ENCODE results near the gene HEATR5A.
"Not testable (repeated sequence)": the region's sequence is repeated elsewhere in the genome, so short reads cannot be mapped to it uniquely, and the experiment has no call there.

The HEATR5A gene

DNA sequence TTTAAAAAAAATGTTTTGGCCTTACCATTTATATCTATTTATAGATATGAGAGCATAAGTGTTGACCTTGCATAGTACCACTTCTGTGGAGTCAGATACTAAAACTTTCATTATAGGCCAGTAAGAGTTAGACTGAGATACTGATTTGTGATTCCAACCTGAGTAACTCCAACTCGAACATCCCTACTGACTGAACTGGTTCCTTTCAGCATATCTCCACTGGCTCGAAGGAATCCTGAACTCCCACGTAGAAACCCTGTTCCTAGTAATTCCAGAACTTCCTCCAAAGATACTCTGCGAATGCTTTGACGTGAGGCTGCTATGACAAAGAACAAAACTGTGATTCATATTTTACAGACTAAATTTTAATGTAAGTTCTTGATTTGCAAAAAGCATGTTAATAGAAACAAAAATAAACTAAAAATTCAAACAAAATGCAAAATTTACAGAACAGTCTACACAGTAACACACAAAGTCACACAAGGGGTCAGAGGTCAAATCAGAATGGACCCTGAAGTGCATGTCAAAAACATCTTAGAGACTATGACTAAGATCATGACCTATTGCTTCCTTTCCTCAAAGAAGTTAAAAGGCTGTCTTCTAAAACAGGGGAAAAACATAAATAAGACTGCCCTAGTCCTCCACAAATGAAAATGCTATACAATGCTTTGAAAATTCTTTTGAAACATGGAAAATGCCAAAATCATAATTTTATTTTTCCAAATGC, 31.5 kb downstream of the HEATR5A start:
- no peak for DNase-seq (ENCODE audit: low read depth)

DNA sequence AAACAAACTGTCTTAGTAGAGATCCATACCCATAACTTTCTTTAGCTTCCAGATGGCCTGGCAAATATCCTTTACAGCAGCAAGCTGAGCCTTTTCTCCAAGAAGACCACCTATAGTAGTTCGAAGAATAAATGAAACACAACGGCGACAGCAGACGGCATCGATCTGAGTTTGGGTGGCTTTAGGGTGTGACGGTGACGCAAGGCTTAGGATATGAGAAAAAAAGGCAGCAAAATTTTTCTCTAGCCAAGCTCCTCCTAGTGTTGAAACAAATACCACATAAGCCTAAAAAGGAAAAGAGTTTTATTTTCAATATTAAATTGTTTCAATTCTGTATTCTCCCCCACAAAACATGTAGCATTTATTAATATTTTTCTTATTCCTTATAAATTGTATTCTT, 33.3 kb downstream of the HEATR5A start:
- DNase-seq (ENCODE audit: low read depth) = no peak

DNA sequence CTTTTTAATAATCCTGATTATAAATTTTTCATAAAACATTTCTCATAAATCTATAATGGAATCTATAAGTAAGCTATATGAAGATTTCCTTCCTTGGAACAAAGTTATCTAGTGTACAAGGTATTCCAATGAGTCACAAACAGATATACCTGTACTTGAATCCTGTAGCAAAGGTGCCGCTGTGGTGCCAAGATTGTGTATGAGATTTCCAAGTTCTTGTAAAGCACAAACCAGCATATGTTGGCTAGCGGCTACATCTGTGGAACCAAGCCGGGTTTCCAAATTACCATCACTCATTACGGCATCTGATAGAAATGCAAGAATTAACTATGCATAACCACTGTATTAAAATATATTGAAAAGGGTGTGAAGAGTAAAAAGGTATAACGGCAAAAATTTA, 34.1 kb downstream of the HEATR5A start:
- no peak for DNase-seq (ENCODE audit: low read depth)

DNA sequence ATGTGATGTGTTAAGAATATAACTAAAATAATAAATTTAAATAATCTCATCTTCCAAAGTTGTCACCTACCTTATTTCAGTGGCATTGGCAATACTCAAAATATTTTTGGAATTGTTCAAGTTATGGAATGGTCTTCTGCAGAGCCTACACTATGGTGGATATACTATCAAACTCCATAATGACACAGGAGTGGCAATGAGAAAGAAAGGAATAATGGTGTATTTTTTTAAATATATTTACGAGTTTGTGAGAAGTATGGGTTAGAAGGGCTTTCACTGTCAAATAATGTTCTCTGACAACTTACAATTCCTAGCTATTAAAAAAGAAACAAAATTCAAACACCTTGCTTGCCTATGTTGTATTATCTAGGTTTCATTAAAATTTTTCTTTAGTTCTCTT, 38.1 kb downstream of the HEATR5A start:
- no peak for DNase-seq (ENCODE audit: low read depth)

DNA sequence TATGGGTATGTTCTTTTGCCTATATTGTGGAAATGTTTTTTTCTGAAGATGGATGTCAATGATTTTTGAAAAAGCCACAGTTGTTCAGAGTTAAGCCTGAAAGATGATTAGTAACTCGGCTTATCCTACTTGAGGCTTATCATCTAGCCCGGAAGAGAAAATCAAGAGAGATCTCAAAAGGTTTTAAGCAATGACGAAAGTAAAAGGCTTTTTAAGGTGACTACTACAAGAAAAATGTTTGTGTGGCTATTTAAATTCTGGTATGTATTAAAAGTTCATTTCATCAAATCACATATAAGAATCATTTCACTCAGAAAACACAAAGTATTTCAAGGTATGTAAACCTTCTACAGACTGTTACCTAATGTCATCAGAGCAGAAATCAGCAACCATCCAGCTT, 40.2 kb downstream of the HEATR5A start:
- DNase-seq (ENCODE audit: low read depth) = no peak

DNA sequence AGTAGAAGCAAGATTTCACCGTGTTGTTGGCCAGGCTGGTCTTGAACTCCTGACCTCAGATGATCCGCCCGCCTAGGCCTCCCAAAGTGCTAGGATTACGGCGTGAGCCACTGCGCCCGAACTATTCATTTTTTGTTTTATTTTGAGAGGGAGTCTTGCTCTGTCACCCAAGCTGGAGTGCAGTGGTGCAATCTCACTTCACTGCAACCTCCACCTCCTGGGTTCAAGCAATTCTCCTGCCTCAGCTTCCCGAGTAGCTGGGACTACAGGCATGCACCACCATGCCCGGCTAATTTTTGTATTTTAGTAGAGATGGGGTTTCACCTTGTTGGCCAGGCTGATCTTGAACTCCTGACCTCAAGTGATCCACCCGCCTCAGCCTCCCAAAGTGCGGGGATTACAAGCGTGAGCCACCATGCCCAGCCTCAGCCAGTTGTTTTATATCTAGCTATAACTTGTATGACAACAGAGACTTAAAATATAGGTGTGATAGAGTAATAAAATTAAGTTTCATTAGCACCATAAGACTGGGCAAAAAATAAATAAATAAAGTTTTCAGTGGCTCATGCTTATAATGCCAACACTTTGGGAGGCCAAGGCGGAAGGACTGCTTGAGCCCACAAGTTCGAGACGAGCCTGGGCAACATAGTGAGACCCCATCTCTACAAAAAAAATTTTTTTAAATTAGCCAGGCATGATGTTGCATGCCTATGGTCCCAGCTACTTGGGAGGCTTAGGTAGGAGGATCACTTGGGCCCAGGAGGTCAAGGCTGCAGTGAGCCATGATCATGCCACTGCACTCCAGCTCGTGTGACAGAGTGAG, 41.0 kb downstream of the HEATR5A start:
- not testable (repeated sequence) for DNase-seq (ENCODE audit: low read depth)

DNA sequence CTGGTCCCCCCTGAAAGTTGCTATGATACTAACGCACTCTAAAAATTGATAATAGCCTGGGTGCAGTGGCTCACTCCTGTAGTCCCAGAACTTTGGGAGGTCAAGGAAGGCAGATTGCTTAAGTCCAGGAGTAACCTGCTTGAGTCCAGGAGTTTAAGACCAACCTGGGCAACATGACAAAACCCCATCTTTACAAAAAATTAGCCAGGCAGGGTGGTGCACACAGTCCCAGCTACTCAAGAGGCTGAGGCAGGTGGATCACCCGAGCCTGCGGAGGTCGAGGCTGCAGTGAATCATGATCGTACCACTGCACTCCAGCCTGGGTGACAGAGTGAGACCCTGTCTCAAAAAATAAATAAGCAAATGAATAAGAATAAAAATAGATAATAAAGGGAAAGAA, 42.9 kb downstream of the HEATR5A start:
- no peak for DNase-seq (ENCODE audit: low read depth)

DNA sequence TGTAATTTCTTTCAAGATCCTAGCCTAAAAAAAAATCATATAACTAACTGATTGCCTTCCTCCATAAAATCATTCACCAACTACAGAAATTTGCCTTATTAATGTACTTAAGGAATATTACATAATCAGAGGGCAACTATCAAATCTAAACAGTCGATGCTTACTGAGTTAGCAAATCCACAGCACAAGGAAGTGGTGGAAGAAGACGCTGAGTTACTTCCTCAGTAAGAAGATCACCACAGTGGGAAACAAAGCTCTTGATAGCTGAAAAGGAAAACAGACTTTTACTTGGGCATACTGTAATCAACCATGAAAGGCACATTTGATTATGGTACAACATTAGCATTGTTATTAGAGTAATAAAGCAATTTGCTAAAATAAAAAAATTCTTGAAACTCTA, 48.7 kb downstream of the HEATR5A start:
- DNase-seq (ENCODE audit: low read depth) = no peak

DNA sequence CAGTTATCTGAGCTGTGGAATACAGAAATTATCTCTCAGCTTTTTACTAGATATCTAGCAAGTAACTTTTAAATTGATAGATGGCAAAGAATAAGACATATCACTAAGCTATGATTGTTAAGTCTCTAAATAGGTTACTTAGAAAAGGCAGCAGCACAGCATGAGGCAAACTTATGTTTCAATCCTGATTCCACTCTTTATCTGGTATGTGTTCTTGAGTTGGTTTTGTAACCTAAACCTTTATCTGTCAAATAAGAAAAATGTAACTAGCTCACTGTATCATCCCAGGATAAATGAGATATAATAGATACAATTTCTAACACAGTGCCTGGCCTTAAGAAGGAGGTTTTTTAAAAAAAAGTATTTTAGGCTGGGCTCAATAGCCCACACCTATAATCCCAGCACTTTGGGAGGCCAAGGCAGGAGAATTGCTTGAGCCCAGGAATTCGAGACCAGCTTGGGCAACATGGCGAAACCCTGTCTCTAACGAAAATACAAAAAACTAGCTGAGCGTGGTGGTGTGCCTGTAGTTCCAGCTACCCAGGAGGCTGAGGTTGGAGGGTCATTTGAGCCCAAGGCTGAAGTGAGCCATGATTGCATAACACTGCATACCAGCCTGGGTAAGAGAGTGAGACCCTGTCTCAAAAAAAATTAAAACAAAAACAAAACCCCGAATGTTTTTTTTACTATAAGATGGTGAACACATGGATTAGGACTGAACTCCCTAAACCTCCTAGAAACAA, 56.8 kb downstream of the HEATR5A start:
- DNase-seq (ENCODE audit: low read depth) = no peak

DNA sequence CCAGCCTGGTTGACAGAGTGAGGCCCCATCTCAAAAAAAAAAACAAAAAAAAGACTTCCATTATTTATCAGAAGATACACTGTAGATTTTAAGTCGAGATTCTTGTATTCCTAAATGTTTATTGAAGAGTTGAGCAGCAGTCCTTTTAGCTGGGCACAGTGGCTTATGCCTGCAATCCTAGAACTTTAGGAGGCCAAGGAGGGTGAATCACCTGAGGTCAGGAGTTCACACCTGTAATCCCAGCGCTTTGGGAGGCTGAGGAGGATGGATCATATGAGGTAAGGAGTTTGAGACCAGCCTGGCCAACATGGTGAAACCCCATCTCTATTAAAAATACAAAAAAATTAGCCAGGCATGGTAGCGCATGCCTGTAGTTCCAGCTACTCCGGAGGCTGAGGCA, 57.6 kb downstream of the HEATR5A start:
- DNase-seq (ENCODE audit: low read depth) = no peak

DNA sequence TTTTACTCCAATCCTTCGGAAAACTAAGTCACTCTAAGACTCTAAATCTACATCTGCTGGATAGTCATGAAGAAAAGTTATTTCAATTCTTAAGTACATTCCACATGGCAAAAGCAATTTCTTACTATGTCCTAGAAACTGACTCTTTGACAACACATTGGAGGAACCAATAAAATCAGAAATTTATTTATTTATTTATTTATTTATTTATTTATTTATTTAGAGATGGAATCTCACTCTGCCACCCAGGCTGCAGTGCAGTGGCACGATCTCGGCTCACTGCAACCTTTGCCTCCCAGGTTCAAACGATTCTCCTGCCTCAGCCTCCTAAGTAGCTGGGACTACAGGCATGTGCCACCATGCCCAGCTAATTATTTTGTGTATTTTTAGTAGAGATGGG, 58.6 kb downstream of the HEATR5A start:
- DNase-seq (ENCODE audit: low read depth) = not testable (repeated sequence)

DNA sequence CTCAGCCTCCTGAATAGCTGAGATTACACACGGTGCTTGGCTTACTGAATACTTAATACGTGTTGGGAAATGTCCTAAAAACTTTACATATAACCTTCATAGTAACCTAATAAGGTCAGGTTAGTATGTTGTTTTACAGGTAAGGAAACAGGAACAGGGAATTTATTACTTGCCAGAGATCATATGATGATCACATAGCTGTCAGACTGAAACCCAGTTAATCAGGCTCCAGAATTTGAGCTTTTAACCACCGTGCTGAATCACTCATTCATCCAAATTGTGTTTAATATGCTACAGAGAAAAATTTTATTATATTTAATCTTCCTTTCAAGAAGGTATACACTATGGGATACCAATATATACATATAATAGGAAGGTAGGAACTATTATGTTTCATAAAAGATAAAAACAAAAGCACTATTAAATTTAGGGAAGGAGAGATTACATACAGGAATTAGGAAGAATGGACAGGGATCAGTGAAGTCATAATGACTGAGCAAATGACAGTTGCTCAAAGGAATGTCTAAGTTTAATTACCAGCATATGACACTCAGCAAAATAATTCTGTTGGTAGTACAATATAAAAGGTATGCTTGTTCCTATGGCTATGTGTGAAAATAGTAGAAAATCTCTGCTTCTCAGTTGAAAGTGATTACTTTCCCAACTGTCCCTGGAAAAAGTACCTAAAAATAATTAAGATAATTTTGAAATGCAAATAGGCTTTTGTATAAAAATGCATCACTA, 59.3 kb downstream of the HEATR5A start:
- no peak for DNase-seq (ENCODE audit: low read depth)

DNA sequence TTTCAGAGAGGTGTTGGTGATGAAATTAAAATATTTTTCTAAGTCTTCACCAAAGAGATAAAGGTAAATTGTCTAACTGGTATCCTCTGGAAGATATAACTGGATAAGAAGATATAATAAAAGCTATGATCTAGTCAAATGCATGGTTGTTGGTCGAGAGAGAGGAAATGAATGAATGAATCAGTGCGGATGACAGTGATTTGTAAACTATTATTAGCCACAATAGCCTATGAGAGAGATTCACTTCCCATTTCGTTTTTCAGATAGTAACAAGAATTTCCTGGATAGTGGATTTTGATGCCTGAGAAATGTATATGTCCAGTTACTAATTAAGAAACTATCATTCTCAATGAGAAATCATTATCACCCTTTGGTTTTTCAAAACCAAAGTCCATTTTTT, 63.1 kb downstream of the HEATR5A start:
- DNase-seq (ENCODE audit: low read depth) = no peak

DNA sequence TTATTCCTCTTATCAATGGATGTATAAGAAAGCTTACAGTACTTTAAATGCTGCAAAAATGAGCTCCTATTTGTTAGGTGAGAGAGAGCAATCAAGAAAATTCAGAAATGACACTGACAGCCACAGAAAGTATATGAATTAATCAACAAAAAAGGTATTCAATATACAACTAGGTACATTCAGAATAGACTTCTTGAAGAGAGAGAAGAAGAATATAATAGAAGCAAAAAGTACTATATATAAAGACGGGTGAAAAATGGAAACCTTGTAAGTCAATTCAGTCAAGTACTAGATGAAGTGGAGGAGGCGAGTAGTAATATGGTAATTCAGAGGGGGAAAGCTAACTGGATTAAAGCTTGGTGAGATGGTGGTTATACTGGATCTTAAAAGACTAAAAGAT, 74.3 kb downstream of the HEATR5A start:
- DNase-seq (ENCODE audit: low read depth) = no peak

DNA sequence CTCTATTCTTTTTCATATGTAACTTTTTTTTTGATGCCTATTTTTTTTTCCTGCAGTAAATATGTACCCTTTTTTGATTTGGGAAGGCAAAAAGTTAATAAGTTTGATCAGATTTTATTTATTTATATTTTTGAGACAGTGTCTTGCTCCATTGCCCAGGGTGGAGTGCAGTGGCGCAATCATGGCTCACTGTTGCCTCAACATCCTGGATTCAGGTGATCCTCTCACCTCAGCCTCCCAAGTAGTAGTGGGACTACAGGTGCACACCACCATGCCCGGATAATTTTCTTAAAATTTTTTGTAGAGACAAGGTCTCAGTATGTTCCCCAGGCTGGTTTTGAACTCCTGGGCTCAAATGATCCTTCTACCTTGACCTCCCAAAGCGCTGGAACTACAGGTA, 79.1 kb downstream of the HEATR5A start:
- no peak for DNase-seq (ENCODE audit: low read depth)

DNA sequence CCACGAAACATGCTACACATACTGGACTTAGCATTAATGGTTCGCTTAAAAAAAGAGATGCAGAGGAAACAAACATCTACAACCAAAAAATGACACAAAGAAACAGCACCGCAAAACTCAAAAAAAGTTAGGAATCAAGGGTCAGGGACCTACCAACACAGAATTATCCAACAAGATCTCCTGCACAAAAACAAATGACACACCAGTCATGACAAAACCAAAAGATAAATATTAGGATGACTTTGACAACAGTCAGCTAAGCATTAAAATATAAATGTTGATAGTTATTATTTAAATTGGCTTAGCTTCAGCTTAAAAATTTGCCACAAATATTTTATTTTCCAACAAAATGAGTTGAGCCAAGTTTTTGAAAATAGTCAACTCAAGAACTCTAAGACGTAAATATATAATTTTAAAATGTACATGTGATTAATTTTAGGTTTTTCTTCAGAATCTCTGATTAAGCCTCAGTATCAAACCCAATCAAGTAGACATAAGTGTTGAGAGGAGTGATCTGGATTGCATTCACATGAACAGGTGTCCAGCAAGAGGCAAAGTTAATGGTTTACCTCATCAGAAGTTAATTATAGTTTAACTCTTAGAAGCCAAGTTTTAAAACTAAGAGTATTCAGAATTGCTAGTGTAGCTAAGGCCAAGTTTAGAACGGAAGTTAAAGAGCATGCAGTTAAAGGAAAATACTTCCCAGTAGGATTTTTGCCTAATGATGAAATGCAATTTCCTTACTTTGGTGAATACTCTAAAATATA, 79.9 kb downstream of the HEATR5A start:
- DNase-seq (ENCODE audit: low read depth) = no peak

DNA sequence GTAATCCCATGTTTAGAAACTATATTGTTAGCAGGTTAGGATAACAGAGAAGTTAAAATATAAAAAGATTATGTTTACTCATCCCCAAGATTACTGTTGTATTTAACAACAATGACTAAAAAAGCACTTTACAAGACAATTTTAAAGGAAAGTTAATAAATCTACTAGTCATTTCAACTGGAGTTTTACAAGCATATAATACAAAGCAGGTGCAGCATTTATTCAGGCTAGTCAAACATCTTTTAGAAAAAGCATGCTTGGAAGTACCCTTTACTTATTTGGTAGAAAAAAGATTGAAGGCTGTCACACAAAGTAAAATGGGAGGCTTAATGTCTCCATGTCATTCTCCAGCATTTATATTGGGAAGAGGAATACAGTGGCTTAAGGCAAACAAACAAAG, 80.6 kb downstream of the HEATR5A start:
- DNase-seq (ENCODE audit: low read depth) = no peak

DNA sequence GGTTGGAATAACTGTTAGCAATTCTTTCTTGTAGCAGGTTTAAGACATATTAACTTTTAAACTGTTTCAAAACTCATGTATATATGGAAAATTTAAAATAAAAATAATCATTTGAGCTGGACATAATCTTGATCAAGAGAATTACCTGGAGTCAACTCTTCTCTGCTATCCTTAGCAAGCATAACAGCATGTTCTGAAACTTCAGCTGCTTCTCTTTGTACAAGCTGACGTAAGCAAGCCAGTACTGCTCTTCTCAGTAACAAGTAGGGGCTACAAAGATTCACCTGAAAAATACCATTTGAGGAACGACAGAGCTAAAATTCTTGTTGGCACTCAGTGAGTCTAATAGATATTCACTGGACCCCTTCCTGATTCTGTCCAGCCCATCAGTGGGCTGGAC, 83.0 kb downstream of the HEATR5A start:
- DNase-seq (ENCODE audit: low read depth) = no peak

DNA sequence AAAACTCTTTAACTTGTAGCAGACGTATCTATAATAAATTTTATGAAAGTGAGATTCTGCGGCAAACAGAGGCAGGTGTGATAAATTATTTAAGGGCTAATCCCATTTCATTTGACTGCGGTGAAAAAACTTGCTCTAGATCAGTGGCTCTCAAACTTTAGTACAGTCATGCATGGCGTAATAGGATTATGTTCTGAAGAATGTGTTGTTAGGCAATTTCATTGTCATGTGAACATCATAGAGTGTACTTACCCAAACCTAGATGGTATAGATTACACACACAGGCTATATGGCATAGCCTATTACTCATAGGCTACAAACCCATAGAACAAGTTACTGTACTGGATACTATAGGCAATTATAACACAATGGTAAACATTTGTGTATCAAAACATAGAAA, 83.7 kb downstream of the HEATR5A start:
- no peak for DNase-seq (ENCODE audit: low read depth)

DNA sequence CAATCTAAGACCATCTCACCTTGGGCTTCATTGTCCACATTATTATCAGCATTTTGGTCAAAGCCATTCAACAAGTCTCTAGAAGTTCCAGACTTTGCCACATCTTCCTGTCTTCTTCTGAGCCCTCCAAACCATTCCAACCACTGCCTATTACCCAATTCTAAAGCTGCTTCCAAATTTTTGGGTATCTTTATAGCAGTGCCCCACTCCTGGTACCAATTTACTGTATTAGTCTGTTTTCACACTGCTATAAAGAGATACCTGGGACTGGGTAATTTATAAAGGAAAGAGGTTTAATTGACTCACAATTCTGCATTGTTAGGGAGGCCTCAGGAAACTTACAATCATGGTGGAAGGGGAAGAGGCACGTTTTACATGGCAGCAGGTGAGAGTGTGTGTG, 89.0 kb downstream of the HEATR5A start:
- not testable (repeated sequence) for DNase-seq (ENCODE audit: low read depth)

DNA sequence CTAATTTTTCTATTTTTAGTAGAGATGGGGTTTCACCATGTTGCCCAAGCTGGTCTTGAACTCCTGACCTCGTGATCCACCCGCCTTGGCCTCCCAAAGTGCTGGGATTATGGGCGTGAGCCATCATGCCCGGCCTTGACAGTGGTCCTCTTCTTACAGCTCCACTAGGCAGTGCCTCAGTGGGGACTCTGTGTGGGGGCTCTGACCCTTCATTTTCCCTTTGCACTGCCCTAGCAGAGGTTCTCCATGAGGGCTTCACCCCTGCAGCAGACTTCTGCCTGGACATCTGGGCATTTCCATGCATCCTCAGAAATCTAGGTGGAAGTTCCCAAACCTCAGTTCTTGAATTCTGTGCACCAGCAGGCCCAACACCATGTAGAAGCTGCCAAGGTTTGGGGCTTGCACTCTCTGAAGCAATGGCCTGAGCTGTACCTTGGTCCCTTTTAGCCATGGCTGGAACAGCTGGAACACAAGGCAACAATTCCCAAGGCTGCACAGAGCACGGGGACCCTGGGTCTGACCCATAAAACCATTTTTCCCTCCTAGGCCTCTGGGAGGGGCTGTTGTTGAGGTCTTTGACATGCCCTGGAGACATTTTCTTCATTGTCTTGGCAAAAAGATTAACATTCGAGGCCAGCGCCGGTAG, 90.4 kb downstream of the HEATR5A start:
- DNase-seq (ENCODE audit: low read depth) = not testable (repeated sequence)
